Fibroblast of lung (primary cell): ENCODE data around the gene TMEM208. TPM values are rescaled to one million over a fixed set of nuclear protein-coding genes. Genes with fewer than 3 reads are reported as not detected.

ENCODE experiments used
- DNase-seq, 2 donors: peaks; one replicate each; pipeline versions ENCODE4 v3.0.0 to v3.0.0-alpha.2; 2010; ENCODE audit warnings: low read depth in 2 of 2
- H2AFZ ChIP-seq: 2 replicates; pipeline ENCODE4 v1.5.1; 2012; ENCODE audit warnings: low read length, control low read depth, inconsistent platforms
- H3K27ac ChIP-seq: 2 replicates; pipeline ENCODE4 v1.5.1; 2011; ENCODE audit warnings: low read length, control low read depth; ENCODE audit not compliant: insufficient read depth
- H3K27me3 ChIP-seq: 2 replicates; pipeline ENCODE4 v1.5.1; 2011; ENCODE audit warnings: mild to moderate bottlenecking, low read length; ENCODE audit not compliant: control insufficient read depth, insufficient read depth
- H3K36me3 ChIP-seq: 2 replicates; pipeline ENCODE4 v1.5.1; 2011; ENCODE audit warnings: low read length; ENCODE audit not compliant: control insufficient read depth, insufficient read depth
- H3K4me1 ChIP-seq: 2 replicates; pipeline ENCODE4 v1.5.1; 2011; ENCODE audit warnings: low read length; ENCODE audit not compliant: control insufficient read depth, insufficient read depth; ENCODE audit errors: extremely low read depth
- H3K4me2 ChIP-seq: 2 replicates; pipeline ENCODE4 v1.5.1; 2011; ENCODE audit warnings: low read length, control low read depth; ENCODE audit not compliant: insufficient read depth; ENCODE audit errors: extremely low read depth
- H3K4me3 ChIP-seq, 4 experiments: fragments of 200-600 bp in 1 of 4; sonication (generic) in 1 of 4; replicated peaks in 1 of 4; 2 replicates each; pipeline ENCODE4 v1.5.1; 2011 to 2016; ENCODE audit warnings: low read length in 4 of 4, low read depth in 3 of 4, mild to moderate bottlenecking in 3 of 4, control low read depth in 2 of 4, inconsistent platforms in 1 of 4, mixed read lengths in 1 of 4; ENCODE audit not compliant: insufficient read depth in 1 of 4; ENCODE audit errors: control extremely low read depth in 1 of 4
- H3K79me2 ChIP-seq: 2 replicates; pipeline ENCODE4 v1.5.1; 2012; ENCODE audit warnings: mild to moderate bottlenecking, low read length, inconsistent platforms; ENCODE audit not compliant: control insufficient read depth, insufficient read depth
- H3K9ac ChIP-seq: 2 replicates; pipeline ENCODE4 v1.5.1; 2011; ENCODE audit warnings: mild to moderate bottlenecking, low read length, control low read depth; ENCODE audit not compliant: insufficient read depth
- H3K9me3 ChIP-seq: 2 replicates; pipeline ENCODE4 v1.5.1; 2012; ENCODE audit warnings: low read depth, low read length; ENCODE audit not compliant: control insufficient read depth, insufficient read depth
- H4K20me1 ChIP-seq: 2 replicates; pipeline ENCODE4 v1.5.1; 2011; ENCODE audit warnings: low read length; ENCODE audit not compliant: control insufficient read depth, insufficient read depth; ENCODE audit errors: extremely low read depth
- EZH2 ChIP-seq: IDR thresholded peaks from 2 replicates; pipeline ENCODE4 v1.5.1; 2012; ENCODE audit warnings: low read length, control low read depth, mild to moderate bottlenecking; ENCODE audit errors: missing control alignments
- polyA plus RNA-seq, 2 donors: library from polyadenylated mRNA; depleted of rRNA in 1 of 2; stranded (reverse) in 1 of 2; unstranded in 1 of 2; fragments of >200 nt; gene quantifications; 2 replicates each; pipeline ENCODE4 v1.2.1, GENCODE V29; 2011 to 2012; ENCODE audit warnings: missing spikeins in 1 of 2
- total RNA-seq: library from RNA; depleted of rRNA; stranded (reverse); fragments of >200 nt; gene quantifications from 2 replicates; pipeline ENCODE4 v1.2.1, GENCODE V29; 2014
- TF ChIP-seq, protein P1 (sequence below), 2 donors: IDR thresholded peaks in 1 of 2; conservative IDR thresholded peaks in 1 of 2; 1 replicate in 1 of 2; 2 replicates in 1 of 2; pipeline ENCODE4 v1.5.1; 2011 to 2012; ENCODE audit warnings: low read length in 2 of 2, control low read depth in 1 of 2, inconsistent platforms in 1 of 2, low read depth in 1 of 2, mild to moderate bottlenecking in 1 of 2

TMEM208 gene
- total and polyA plus RNA-seq, 2 donors (not counting 1 experiment from before 2014, with no cell fraction given): 26.3 to 43.2 TPM

DNA sequence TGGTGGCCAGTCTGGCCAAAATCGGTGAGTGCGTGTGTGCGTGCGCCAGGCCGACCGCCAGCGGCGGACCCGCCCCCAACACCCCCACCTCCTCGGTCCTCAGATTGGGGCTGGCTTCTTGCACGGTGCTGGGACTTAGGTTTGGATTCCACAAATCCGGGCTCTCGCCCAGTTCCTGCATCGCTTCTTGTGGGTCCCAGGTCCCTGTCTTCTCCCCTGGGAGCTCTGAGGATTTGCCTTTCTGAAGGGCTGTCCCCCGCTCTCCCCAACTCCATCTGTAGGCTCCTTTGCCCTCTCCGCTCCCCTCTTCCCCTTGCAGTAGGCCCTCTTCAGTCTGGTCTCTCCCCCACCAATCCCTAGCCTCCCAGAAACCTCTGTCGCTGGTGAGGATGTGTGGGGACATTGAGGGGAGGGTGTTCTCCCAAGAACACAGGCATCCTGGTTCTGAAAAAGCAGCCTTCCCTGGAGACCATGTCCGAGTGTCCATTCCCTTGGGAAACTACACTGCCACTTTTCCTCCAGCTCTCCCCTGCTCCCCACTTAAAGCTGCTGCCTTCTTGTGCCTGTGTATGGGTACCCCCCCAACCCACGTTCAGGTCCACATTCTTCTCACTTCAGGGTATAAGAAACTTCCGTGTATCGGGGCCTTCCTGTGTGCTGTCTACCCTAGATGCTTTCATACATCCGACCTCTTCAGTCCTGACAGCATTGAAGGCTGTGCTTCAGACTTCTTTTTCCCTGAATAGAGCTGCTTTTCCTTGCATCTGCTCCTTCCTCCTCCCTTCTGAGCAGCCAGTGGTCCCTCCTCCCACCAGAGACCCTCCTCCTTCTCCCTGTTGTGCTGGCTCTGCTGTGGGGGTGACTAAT, 22.5 kb downstream of the TMEM208 start:
- Histone ChIP-seq H3K36me3 (peaks cover 3% of the 10 kb centered on the region), H2AFZ (peak overlapping the region; percentile 10), H3K4me1 (peaks cover 26% of the 10 kb centered on the region), H3K27me3 (no peaks in the 10 kb centered on the region), H3K79me2 (peaks cover 8% of the 10 kb centered on the region), H3K9me3 (no peaks in the 10 kb centered on the region), H3K27ac (no peak overlapping the region), H3K4me2 (peak overlapping the region; percentile 91), H3K4me3 (peak overlapping the region; percentile 46 to 66 (median 52)), H4K20me1 (no peaks in the 10 kb centered on the region), H3K9ac (peak overlapping the region; percentile 62)
- peak in 1 of 2 donors; percentile 31 for DNase-seq
- no peak for TF ChIP-seq EZH2
- TF ChIP-seq, protein P1, sequence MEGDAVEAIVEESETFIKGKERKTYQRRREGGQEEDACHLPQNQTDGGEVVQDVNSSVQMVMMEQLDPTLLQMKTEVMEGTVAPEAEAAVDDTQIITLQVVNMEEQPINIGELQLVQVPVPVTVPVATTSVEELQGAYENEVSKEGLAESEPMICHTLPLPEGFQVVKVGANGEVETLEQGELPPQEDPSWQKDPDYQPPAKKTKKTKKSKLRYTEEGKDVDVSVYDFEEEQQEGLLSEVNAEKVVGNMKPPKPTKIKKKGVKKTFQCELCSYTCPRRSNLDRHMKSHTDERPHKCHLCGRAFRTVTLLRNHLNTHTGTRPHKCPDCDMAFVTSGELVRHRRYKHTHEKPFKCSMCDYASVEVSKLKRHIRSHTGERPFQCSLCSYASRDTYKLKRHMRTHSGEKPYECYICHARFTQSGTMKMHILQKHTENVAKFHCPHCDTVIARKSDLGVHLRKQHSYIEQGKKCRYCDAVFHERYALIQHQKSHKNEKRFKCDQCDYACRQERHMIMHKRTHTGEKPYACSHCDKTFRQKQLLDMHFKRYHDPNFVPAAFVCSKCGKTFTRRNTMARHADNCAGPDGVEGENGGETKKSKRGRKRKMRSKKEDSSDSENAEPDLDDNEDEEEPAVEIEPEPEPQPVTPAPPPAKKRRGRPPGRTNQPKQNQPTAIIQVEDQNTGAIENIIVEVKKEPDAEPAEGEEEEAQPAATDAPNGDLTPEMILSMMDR (conservative IDR thresholded peaks at IDR 0.05 in 1 of 2, IDR thresholded peaks at IDR 0.05 in 1 of 2; ENCODE audit: low read depth in 1 of 2, low read length in 2 of 2): no peak

DNA sequence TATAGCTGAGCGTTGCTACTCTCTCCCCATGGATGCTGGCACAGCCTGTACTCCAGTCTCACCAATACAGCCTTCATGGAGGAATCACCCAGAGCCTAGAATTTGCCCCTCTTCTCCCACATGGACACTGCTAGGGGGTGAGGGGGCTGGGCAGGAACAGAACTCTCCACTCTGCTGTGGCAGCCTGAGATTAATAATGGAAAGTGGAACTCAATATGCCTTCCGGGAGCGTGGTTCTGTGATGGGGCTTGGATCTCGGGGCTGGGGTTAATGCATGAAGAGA, 23.1 kb downstream of the TMEM208 start:
- DNase-seq: no peak
- H3K4me3 ChIP-seq: peak overlapping the region in 1 of 4 experiments; percentile 66
- peaks cover 3% of the 10 kb centered on the region for H3K36me3 ChIP-seq
- TF ChIP-seq, protein P1 (conservative IDR thresholded peaks at IDR 0.05 in 1 of 2, IDR thresholded peaks at IDR 0.05 in 1 of 2; ENCODE audit: low read depth in 1 of 2, low read length in 2 of 2): no peak
- TF ChIP-seq EZH2: no peak
- peaks cover 21% of the 10 kb centered on the region for H3K4me1 ChIP-seq
- H3K27ac ChIP-seq: no peak overlapping the region
- peak overlapping the region; percentile 10 for H2AFZ ChIP-seq
- no peak overlapping the region for H3K9ac ChIP-seq
- H3K4me2 ChIP-seq: peak overlapping the region; percentile 91
- no peaks in the 10 kb centered on the region for H3K27me3 ChIP-seq
- H3K79me2 ChIP-seq: peaks cover 6% of the 10 kb centered on the region
- no peaks in the 10 kb centered on the region for H4K20me1 ChIP-seq
- no peaks in the 10 kb centered on the region for H3K9me3 ChIP-seq

DNA sequence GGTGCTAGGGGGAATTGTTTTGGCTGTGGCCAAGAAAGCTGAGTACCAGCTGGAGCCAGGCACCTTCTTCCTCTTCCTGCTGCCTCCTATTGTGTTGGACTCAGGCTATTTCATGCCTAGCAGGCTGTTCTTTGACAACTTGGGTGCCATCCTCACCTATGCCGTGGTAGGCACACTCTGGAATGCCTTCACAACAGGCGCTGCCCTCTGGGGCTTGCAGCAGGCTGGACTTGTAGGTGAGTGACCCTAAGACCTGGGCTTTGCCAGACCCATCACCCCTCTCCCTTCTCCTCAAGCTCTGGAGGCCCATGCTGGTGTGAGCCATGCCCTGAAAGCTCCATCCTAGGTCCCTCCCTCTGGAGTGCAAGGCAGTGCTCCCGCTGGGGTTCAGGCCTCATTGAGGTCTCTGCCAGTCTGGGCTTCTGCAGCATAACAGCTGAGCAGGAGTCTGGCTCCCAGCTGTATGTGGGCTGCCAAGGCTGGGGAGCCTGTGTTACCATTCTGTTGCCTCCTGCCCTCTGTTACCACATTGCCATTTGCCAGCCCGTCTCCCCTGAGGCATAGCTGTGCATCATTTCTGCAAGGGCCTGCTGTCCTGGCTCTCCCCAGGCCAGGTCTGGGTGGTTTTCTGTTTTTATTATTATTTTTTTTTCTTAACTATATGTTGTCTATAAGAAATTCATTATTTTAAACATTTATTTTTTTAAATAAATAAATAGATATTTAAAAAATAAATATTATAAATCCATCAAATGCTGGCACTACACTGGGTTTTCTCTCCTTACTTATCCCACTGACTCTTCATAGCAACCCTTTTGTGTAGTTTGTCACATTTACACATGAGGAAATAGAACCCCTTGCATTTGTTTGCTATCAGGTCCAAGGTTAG, 25.9 kb downstream of the TMEM208 start:
- TF ChIP-seq EZH2: no peak
- TF ChIP-seq, protein P1 (conservative IDR thresholded peaks at IDR 0.05 in 1 of 2, IDR thresholded peaks at IDR 0.05 in 1 of 2; ENCODE audit: low read depth in 1 of 2, low read length in 2 of 2): no peak
- H3K4me1 ChIP-seq: peaks cover 11% of the 10 kb centered on the region
- no peak overlapping the region for H3K27ac ChIP-seq
- no peak overlapping the region for H3K4me2 ChIP-seq
- H3K9me3 ChIP-seq: no peaks in the 10 kb centered on the region
- no peak overlapping the region for H2AFZ ChIP-seq
- no peak overlapping the region for H3K9ac ChIP-seq
- no peaks in the 10 kb centered on the region for H3K27me3 ChIP-seq
- no peaks in the 10 kb centered on the region for H4K20me1 ChIP-seq
- no peak overlapping the region for H3K4me3 ChIP-seq
- H3K36me3 ChIP-seq: no peaks in the 10 kb centered on the region
- H3K79me2 ChIP-seq: no peaks in the 10 kb centered on the region
- DNase-seq: no peak
